BE2C (cell line): Measurements from ENCODE around the gene DPEP3.

Experiments used
- DNase-seq: peaks from one replicate; pipeline ENCODE4 v3.0.0-alpha.2; 2020
- H3K27me3 ChIP-seq: fragments of 250-450 bp; sonication (Bioruptor Pico); 2 replicates; pipeline ENCODE4 v1.5.1; 2020; ENCODE audit warnings: mild to moderate bottlenecking
- H3K36me3 ChIP-seq: fragments of 250-450 bp; sonication (Bioruptor Pico); 2 replicates; pipeline ENCODE4 v1.5.1; 2020; ENCODE audit warnings: mild to moderate bottlenecking
- H3K4me1 ChIP-seq: fragments of 250-450 bp; sonication (Bioruptor Pico); 2 replicates; pipeline ENCODE4 v1.5.1; 2020
- H3K4me3 ChIP-seq: 2 replicates; pipeline ENCODE4 v1.5.1; 2011; ENCODE audit warnings: low read depth, low read length
- H3K9me3 ChIP-seq: fragments of 250-450 bp; sonication (Bioruptor Pico); 2 replicates; pipeline ENCODE4 v1.5.1; 2020
- CTCF ChIP-seq: IDR thresholded peaks from 2 replicates; pipeline ENCODE4 v1.5.1; 2012; ENCODE audit warnings: mild to moderate bottlenecking, low read depth, low read length

The DPEP3 gene

DNA sequence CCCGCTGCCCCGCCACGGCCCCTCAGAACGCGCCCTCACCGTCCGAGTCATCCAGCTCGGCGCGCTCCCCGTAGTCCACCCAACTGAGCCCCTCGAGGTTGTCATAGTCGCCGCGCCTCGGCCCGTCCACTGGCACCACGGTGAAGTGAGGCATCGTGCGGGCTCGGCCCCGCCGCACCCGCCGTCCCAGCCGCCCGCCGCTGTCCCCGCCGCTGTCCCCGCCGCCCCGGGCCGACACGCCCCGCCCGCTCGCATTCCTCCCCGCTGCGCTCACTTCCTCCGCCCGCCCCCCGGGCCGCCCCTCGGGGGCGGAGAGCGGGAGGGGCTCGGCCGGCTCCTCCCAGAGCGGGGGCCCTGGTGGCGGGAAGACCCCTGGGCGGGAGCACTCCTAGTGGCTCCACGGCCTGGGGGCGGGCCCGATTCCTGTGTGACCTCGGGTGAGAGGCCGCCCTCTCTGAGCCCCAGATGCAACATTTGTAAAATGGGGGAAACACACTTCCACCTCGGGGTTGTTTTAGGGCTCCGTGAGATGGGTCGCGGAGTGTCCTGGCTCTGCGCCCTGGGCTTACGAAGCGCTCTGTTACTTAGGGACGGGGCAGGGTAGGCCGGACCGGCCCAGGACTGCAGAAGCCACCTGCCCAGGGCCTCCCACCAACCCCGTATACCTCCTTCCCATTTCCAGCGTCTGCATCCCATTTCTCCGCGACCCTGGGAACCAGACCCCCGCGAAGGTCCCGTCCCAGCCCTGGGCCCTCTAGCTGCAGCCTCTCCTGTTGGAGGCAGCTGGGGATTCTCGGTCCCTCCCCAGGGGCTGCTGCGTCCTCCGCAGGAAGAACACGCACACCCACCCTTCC is 11.7 kb downstream of the DPEP3 start, which contains the start of gene SLC12A4:
Gene SLC12A4 (minus strand): TSS at position 238 of the 854 bp plus-strand sequence. CDS start 84 bp downstream, at position 154.
- peak within 1 kb of the TSS; percentile 59 for H3K4me3 ChIP-seq
- H3K9me3 ChIP-seq = no peaks in the 10 kb centered on the region
- TF ChIP-seq CTCF = no peak
- H3K4me1 ChIP-seq = no peaks in the 10 kb centered on the region; the same call in 1 of the 2 replicates
- peak; percentile 91 for DNase-seq
- H3K36me3 ChIP-seq = no peaks in the 10 kb centered on the region
- no peaks in the 10 kb centered on the region for H3K27me3 ChIP-seq

DNA sequence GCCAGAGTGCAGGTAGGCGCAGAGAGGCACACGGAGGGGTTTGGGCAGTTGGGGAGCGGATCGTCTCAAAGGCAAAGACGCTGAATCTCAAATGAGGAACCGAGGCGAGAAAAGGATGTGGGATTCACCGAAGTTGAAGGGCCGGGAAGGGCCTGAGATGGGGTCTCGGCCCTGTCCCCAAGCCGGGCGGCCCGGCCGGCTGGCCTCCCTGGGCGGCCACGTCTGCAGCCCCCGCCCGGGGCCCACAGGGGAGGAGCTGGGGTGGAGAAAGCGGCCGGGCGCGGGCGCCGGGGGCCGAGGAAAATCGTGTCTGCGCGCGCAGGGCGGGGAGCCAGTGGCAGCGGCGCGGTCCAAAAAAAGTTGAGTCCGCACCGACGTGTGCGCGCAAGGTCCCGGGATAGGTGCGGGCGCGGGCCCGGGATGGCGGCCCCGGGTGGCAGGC is 12.3 kb downstream of the DPEP3 start:
- no peaks in the 10 kb centered on the region for H3K36me3 ChIP-seq
- peak overlapping the region; percentile 59 for H3K4me3 ChIP-seq
- TF ChIP-seq CTCF = no peak
- no peak for DNase-seq
- H3K9me3 ChIP-seq = no peaks in the 10 kb centered on the region
- no peaks in the 10 kb centered on the region; the same call in 1 of the 2 replicates for H3K4me1 ChIP-seq
- H3K27me3 ChIP-seq = no peaks in the 10 kb centered on the region

DNA sequence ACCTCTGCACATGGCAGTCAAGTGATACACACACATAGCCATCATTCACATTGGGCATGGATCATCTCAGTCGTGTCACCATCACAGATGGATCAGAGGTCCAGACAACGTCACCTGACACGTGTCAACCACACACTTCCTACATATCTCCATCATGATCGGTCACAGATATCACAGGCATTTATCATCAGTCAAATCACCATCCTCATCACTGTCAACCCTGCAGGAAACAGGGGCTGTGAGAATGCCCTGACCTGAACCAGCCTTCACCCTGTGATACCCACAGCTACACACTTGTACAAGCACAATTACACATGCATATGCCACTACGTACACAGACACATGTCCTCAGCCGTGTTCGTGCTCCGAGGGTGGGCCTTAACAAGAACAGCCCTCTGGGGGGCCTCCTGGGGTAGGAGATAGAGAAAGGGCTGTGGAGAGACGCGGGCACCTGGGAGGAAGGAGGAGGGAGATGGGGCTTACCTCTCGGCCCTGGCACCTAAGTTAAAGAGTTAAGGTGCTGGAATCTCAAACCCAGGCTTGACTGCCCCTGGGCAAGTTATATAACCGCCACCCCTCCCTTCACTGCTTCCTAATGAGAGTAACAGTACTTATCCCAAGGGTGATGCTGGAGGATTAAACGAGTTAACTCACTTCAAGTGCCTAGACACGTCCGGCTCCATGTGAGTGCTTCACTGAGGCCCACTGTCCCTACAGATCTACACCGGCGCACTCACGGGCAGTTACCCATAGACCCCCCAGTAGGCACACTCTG is 12.9 kb downstream of the DPEP3 start:
- no peak for TF ChIP-seq CTCF
- H3K4me3 ChIP-seq = peak overlapping the region; percentile 59
- no peak for DNase-seq
- H3K36me3 ChIP-seq = no peaks in the 10 kb centered on the region
- H3K27me3 ChIP-seq = no peaks in the 10 kb centered on the region
- no peaks in the 10 kb centered on the region; the same call in 1 of the 2 replicates for H3K4me1 ChIP-seq
- H3K9me3 ChIP-seq = no peaks in the 10 kb centered on the region

- DNase-seq = no peak
- Histone ChIP-seq H3K4me3 (no peak overlapping the region), H3K9me3 (no peaks in the 10 kb centered on the region), H3K36me3 (no peaks in the 10 kb centered on the region), H3K27me3 (no peaks in the 10 kb centered on the region), H3K4me1 (peaks cover 6% of the 10 kb centered on the region)
- TF ChIP-seq CTCF = no peak
Observed at GRCh38 chr16:67966549-67967182, 13.6 kb downstream of the DPEP3 start.

DNA sequence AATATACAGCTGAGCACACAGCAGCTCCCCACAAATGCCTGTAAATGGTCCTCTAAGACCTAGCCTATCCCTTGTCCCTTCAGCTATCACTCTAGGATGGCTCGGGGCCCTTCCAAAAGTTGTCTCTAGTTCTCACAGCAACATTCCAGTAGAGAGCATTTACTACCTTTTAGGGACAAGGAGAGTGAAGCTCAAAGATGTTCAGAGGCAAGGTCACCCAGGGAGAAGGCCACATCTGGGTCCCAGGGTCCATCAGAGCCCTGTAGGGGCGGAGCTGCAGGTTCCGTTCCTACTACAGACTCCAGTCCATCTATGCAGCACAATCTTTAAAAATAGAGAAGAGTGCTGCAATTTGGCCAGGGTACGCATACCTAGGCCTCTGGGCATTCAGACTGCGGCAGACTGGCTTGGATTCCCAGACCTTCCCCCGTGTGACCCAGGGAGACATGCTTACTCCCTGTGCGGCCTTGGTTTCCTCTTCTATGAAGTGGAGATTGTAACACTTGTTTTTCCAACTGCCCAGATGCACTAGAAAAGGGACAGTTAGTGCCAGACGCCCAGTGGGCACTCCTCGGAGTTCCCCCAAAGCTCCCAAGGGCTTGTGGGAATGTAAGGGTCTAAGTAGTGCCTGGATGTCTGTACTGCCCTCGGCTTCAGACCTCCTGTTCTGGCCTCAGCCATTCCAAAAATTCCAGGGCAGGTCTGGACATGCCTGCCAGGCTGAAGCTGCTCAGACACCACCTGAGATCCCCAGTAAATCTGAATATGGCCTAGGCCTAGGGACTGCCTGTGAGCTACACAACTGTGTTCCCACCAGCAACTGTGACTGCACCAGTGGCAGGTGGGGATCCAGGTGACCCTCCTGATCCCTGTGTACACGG is 14.4 kb downstream of the DPEP3 start:
- no peak for DNase-seq
- H3K9me3 ChIP-seq = no peaks in the 10 kb centered on the region
- H3K4me1 ChIP-seq = peaks cover 10% of the 10 kb centered on the region
- H3K36me3 ChIP-seq = no peaks in the 10 kb centered on the region
- TF ChIP-seq CTCF = no peak
- H3K4me3 ChIP-seq = no peak overlapping the region
- H3K27me3 ChIP-seq = no peaks in the 10 kb centered on the region
